ENCODE measurements around the gene HDAC8.

The HDAC8 gene

GRCh38 chrX:72396117-72396516 is 176.5 kb downstream of the HDAC8 start:
- TF ChIP-seq CTCF (IDR thresholded peaks at IDR 0.05; ENCODE audit: insufficient read depth, low read depth, low read length, missing control alignments), result no peak
- DNase-seq (ENCODE audit: low read depth), result no peak
- H3K4me3 ChIP-seq (ENCODE audit: low read length), result no peak overlapping the region

GRCh38 chrX:72395237-72395636 is 177.4 kb downstream of the HDAC8 start:
- H3K4me3 ChIP-seq (ENCODE audit: low read length), result no peak overlapping the region
- TF ChIP-seq CTCF (IDR thresholded peaks at IDR 0.05; ENCODE audit: insufficient read depth, low read depth, low read length, missing control alignments), result no peak
- DNase-seq (ENCODE audit: low read depth), result no peak

GRCh38 chrX:72394518-72395170 is 178.0 kb downstream of the HDAC8 start:
- H3K4me3 ChIP-seq (ENCODE audit: low read length), result no peak overlapping the region
- no peak for DNase-seq (ENCODE audit: low read depth)
- no peak for TF ChIP-seq CTCF (IDR thresholded peaks at IDR 0.05; ENCODE audit: insufficient read depth, low read depth, low read length, missing control alignments)

GRCh38 chrX:72393836-72394517 is 178.7 kb downstream of the HDAC8 start:
- TF ChIP-seq CTCF (IDR thresholded peaks at IDR 0.05; ENCODE audit: insufficient read depth, low read depth, low read length, missing control alignments), result no peak
- DNase-seq (ENCODE audit: low read depth), result no peak

GRCh38 chrX:72392816-72393800 is 179.5 kb downstream of the HDAC8 start:
- H3K4me3 ChIP-seq (ENCODE audit: low read length), result no peak overlapping the region
- DNase-seq (ENCODE audit: low read depth), result no peak
- no peak for TF ChIP-seq CTCF (IDR thresholded peaks at IDR 0.05; ENCODE audit: insufficient read depth, low read depth, low read length, missing control alignments)

More at GRCh38 chrX:72393836-72394517, 178.7 kb downstream of the HDAC8 start:
- H3K4me3 ChIP-seq (ENCODE audit: low read length), result no peak overlapping the region

- TF ChIP-seq CTCF (IDR thresholded peaks at IDR 0.05; ENCODE audit: insufficient read depth, low read depth, low read length, missing control alignments), result no peak
- DNase-seq (ENCODE audit: low read depth), result no peak
Observed at GRCh38 chrX:72392042-72392441, 180.6 kb downstream of the HDAC8 start.

More at GRCh38 chrX:72392042-72392441, 180.6 kb downstream of the HDAC8 start:
- H3K4me3 ChIP-seq (ENCODE audit: low read length), result no peak overlapping the region
